LNCAP (cell line): ENCODE measurements around the gene INSL3.

ENCODE experiments used
- TF ChIP-seq, protein P1 (sequence below): fragments of 450-650 bp; IDR thresholded peaks from 2 replicates; pipeline ENCODE4 v1.5.1; 2017; ENCODE audit warnings: mild to moderate bottlenecking

INSL3 gene

DNA sequence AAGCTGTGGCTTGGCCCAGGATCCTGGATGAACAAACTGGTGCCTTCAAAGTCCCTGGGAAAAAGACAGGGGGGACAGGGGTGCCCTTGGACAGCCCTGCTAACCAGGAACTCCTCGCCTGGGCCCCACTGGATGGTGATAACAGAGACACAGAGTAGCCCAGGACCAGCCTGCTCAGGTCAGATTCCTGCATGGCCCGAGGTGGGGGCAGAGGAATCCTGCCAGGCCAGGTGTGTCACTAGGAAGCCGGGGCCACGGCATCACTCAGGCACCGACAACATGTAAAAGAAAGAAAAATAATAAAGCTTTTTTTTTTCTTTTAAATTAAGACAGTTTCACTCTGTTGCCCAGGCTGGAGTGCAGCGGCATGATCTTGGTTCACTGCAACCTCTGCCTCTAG, 32.7 kb upstream of the INSL3 start:
- TF ChIP-seq, protein P1, sequence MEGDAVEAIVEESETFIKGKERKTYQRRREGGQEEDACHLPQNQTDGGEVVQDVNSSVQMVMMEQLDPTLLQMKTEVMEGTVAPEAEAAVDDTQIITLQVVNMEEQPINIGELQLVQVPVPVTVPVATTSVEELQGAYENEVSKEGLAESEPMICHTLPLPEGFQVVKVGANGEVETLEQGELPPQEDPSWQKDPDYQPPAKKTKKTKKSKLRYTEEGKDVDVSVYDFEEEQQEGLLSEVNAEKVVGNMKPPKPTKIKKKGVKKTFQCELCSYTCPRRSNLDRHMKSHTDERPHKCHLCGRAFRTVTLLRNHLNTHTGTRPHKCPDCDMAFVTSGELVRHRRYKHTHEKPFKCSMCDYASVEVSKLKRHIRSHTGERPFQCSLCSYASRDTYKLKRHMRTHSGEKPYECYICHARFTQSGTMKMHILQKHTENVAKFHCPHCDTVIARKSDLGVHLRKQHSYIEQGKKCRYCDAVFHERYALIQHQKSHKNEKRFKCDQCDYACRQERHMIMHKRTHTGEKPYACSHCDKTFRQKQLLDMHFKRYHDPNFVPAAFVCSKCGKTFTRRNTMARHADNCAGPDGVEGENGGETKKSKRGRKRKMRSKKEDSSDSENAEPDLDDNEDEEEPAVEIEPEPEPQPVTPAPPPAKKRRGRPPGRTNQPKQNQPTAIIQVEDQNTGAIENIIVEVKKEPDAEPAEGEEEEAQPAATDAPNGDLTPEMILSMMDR: no peak

DNA sequence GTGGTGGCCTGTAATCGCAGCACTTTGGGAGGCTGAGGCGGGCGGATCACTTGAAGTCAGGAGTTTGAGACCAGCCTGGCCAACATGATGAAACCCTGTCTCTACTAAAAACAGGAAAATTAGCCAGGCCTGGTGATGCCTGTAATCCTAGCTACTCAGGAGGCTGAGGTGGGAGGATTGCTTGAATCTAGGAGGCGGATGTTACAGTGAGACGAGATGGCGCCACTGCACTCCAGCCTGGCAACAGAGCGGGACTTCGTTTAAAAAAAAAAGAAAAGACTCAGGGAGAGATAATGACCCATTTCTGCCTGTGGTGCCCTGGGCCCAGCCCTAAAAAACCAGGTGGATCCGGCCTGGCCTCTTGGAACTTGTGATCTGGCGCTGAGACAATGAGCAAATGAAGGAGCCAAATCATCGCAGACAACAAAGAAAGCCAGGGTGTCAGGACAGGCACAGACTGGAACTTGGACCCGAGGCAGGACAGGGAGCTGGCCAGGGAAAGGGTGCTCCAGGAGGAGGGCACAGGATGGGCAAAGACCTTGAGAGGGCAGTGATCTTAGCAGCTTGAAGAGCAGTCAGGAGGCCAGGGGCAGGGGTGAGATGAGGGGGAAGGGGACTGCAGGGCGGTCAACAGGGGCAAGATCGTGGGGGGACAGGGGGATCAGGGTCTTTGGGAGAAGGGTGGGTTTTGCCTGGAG, 27.4 kb upstream of the INSL3 start:
- TF ChIP-seq, protein P1: no peak

DNA sequence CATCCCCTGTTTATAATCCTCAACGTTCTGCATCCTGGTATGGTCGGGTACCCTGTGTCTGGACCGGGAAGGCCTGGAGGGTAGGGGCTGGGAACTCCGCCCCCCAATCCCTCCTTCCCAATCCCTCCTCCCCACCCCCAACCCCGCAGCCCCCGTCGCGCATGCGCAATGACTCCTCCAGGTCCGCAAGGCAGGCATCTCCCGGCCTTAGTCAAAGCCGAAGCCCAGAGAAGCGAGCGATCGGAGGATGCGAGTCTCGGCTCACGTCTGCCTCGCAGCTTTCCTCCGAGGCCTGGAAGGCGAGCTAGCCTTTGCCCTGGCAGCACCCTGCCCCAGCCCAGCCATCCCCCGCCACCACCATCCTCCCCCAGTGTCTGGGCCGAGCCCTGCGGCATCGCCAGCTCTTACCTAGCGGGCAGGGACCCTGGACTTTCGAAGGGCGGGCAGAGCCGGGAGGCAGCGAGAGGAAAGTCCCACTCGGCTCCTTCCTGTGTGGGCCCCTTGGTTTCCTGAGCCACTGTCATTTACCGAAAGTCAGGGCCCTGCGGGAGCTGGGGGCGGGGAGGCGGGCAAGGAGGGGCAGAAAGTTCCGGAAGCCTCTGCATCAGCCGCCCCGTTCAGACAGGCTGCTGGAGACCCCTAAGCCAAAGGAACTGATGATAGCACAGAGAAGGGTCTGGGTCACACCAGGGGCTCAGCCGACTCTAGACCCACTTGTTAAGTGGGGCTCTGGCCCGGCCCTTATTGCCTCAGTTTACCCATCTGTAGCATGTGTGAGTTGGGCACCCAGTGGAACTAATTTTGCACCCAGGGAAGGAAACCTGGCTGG, 26.4 kb upstream of the INSL3 start, which contains the start of gene JAK3:
Gene JAK3, minus strand, starts transcription at position 445 of the 829 bp plus-strand sequence. CDS start 3,565 bp downstream, outside the sequence.
- TF ChIP-seq, protein P1: no peak

DNA sequence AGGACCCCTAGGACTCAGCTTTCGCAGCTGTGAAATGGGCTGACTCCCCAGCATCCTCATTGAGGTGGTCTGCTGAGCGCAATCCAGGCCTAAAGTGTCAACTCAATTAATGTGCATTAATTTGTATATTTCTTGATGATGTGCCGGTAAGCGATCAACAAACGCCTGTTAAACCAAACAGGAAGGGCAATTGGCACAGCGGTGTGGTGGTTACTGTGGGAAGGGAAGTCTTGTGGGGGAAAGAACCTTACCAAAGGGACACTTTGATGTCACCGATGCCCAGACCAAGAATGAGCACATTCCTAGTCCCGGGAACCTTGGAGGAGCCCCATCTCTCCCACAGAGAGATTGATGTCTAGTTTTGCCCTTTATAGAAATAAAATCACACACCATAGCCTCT, 24.8 kb upstream of the INSL3 start:
- TF ChIP-seq, protein P1: no peak

DNA sequence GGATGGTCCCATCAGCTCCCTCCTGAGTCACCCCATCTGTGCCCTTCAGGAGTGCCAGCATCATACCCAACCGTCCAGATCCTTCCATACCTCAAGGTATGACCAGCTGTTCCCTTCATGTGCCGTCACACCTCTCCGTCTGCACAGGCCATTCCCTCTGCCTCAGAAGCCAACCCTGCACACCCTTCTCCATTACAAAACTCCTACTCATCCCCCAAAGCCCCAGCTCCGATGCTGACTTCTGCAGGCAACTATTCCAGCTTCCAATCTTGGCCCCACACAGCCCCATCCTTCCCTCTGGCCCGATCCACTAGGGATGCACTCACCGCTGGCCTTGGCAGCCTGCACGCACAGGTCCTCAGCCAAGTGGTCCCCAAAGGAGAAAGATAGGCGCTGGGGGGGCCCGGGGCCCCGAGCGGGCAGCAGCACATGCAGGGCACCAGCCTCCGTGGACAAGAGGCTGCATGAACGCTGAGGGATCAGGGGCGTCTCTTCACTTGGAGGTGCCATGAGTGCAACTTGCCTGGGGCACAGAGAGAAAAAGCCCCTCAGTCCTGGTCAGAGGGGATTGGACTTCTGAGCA, 22.7 kb upstream of the INSL3 start:
- TF ChIP-seq, protein P1: no peak

DNA sequence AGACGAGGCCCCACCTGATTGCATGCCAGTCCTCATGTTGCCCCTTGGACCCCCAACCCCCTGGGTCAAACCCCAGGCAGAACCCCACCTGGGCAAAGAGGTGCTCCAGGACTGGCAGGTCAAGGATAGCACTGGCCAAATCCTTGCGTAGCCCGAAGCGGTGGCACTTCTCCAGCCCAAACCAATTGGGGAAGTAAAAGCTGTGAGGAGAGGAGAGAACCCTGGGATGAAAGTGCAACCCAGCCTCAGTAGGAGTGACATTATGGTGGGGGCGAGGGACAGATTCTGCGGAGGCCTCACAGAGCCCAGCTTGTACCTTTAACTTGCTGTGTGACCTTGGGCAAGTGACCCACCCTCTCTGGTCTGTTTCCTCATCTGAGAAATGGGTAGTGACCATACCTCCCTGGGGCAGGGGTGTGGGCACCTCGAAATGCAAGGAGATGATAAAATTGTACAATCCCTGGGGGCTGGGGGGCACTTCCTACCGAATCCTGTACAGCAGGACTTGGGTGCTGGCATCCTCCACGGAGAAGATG, 22.0 kb upstream of the INSL3 start:
- TF ChIP-seq, protein P1: no peak

DNA sequence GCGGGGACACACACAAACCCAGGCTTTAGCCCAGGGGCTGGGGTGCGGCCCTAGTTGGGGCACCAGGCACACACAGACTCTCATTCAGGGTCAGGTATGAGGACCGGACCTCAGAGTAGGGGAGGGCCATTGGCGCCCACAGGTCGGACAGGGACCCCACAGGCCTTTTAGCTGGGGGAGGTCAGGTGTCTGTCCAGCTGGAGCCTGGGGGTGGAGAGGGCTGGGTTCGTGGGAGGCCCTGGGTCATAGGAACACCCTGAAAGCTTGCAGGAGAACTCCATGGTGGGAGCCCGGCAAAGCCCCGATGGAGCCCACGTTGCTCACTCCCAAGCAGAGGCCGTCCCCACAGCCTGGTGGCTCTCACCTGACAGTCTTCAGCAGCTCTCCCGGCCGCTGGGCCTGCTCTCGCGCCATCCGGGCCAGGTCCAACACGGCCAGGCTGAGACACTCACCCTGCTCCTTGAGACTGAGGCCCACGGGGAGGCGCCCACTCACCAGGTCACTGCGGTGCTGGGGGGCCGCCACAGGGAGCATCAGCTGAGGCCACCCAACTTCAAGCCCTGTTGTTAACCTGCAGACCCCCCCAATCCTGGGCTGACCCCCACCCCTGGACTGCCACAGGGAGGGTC, 21.5 kb upstream of the INSL3 start:
- TF ChIP-seq, protein P1: no peak
